Stimulated activated memory B cell treated with anti-CD40 and anti-IgM and Interleukin-4, amounts not matched to agents 10 μg/mL and 1 μg/mL and 100 μg/mL, for 72 hours (primary cell): ENCODE measurements around the gene EXOC4.

Experiments
- ATAC-seq: fragments of 150-1000 bp; cut with Tn5 transposase; 2 replicates; pipeline ENCODE4 v1.10.0; 2021
- H3K27ac Mint-ChIP-seq: one replicate; pipeline ENCODE4 v1.8.0; 2022; ENCODE audit warnings: mild to moderate bottlenecking, mixed read lengths
- H3K27me3 Mint-ChIP-seq: one replicate; pipeline ENCODE4 v1.8.0; 2022; ENCODE audit warnings: mixed read lengths
- H3K36me3 Mint-ChIP-seq: one replicate; pipeline ENCODE4 v1.8.0; 2022; ENCODE audit warnings: mixed read lengths
- H3K4me1 Mint-ChIP-seq: one replicate; pipeline ENCODE4 v1.8.0; 2022; ENCODE audit warnings: mixed read lengths
- H3K4me3 Mint-ChIP-seq: one replicate; pipeline ENCODE4 v1.8.0; 2022; ENCODE audit warnings: mild to moderate bottlenecking, moderate library complexity, mixed read lengths
- H3K9me3 Mint-ChIP-seq: one replicate; pipeline ENCODE4 v1.8.0; 2022; ENCODE audit warnings: mixed read lengths

EXOC4 gene

GRCh38 chr7:134083766-134084487 lies 831.0 kb downstream of the EXOC4 start:
- ATAC-seq: no peak
- no peak overlapping the region for H3K27ac Mint-ChIP-seq
- peaks cover 2% of the 10 kb centered on the region for H3K36me3 Mint-ChIP-seq
- H3K4me3 Mint-ChIP-seq: no peak overlapping the region
- peaks cover 4% of the 10 kb centered on the region for H3K9me3 Mint-ChIP-seq
- H3K27me3 Mint-ChIP-seq: peaks cover 2% of the 10 kb centered on the region
- peaks cover 12% of the 10 kb centered on the region for H3K4me1 Mint-ChIP-seq

DNA sequence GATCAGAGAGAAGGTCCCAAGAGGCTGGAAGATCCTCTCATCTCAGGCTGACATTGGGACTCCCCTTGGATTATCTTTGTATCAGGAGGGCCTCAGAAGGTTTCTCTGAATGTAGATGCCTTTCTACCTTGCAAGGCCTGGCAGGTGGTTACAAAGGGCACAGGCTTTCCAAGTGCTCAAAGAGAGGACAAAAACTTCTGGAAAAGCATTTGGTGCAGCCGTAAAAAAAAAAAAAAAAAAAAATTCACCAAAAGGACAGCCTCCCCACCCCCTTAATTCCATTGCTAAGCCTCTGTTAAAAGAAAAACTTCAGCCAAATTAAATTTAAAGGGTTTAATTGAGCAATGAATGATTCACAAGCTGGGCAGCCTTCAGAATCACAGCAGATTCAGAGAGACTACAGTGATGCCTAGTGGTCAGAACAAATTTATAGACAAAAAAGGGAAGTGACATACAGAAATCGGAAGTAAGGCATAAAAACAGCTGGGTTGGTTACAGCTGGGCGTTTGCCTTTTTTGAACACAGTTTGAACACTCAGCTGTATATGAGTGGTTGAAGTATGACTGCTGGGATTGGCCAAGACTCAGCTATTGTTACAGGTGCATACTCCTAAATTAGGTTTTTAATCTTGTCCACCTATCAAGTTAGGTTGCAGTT lies 831.7 kb downstream of the EXOC4 start:
- Mint-ChIP-seq H3K9me3 (peaks cover 11% of the 10 kb centered on the region), H3K36me3 (peaks cover 6% of the 10 kb centered on the region), H3K27me3 (peaks cover 9% of the 10 kb centered on the region), H3K4me1 (peaks cover 12% of the 10 kb centered on the region), H3K27ac (no peak overlapping the region), H3K4me3 (no peak overlapping the region)
- peak; percentile 75 for ATAC-seq

- no peak overlapping the region for H3K27ac Mint-ChIP-seq
- peaks cover 12% of the 10 kb centered on the region for H3K36me3 Mint-ChIP-seq
- ATAC-seq: no peak
- peaks cover 12% of the 10 kb centered on the region for H3K4me1 Mint-ChIP-seq
- peaks cover 9% of the 10 kb centered on the region for H3K27me3 Mint-ChIP-seq
- H3K9me3 Mint-ChIP-seq: peaks cover 16% of the 10 kb centered on the region
- H3K4me3 Mint-ChIP-seq: no peak overlapping the region
Measured at GRCh38 chr7:134085311-134085710, 832.4 kb downstream of the EXOC4 start.

- no peak for ATAC-seq
- Mint-ChIP-seq H3K36me3 (peaks cover 18% of the 10 kb centered on the region), H3K27me3 (peaks cover 9% of the 10 kb centered on the region), H3K27ac (no peak overlapping the region), H3K4me1 (peaks cover 12% of the 10 kb centered on the region), H3K9me3 (peaks cover 16% of the 10 kb centered on the region), H3K4me3 (no peak overlapping the region)
Measured at GRCh38 chr7:134086998-134087735, 834.3 kb downstream of the EXOC4 start.

DNA sequence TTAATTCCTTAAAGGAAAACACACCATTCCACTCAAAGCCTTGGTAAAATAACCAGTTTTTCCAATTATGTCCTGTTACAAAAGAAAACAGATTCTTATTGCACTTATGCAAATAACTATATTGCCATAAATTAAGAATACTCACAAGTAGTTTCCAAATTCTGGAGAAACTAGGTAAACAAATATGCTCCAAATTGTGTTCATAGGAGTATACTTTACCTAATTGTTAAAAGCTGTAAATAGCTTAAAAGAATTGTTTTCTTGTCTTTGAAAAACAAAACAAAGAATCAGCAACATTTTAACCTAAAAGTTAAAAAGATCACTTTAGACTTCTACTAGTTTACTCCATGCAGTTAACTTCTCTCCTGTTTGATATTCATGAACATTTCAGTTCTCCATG lies 835.3 kb downstream of the EXOC4 start:
- peaks cover 16% of the 10 kb centered on the region for H3K9me3 Mint-ChIP-seq
- H3K36me3 Mint-ChIP-seq: peaks cover 18% of the 10 kb centered on the region
- H3K4me3 Mint-ChIP-seq: no peak overlapping the region
- ATAC-seq: no peak
- peaks cover 12% of the 10 kb centered on the region for H3K4me1 Mint-ChIP-seq
- H3K27ac Mint-ChIP-seq: no peak overlapping the region
- H3K27me3 Mint-ChIP-seq: peaks cover 9% of the 10 kb centered on the region

- peaks cover 7% of the 10 kb centered on the region for H3K4me1 Mint-ChIP-seq
- no peak for ATAC-seq
- no peak overlapping the region for H3K27ac Mint-ChIP-seq
- H3K27me3 Mint-ChIP-seq: peaks cover 9% of the 10 kb centered on the region
- H3K9me3 Mint-ChIP-seq: peaks cover 23% of the 10 kb centered on the region
- H3K36me3 Mint-ChIP-seq: peaks cover 18% of the 10 kb centered on the region
- H3K4me3 Mint-ChIP-seq: no peak overlapping the region
Measured at GRCh38 chr7:134089446-134089845, 836.6 kb downstream of the EXOC4 start.

- H3K9me3 Mint-ChIP-seq: peaks cover 11% of the 10 kb centered on the region
- no peaks in the 10 kb centered on the region for H3K27me3 Mint-ChIP-seq
- H3K4me3 Mint-ChIP-seq: no peak overlapping the region
- no peaks in the 10 kb centered on the region for H3K36me3 Mint-ChIP-seq
- no peak overlapping the region for H3K27ac Mint-ChIP-seq
- no peaks in the 10 kb centered on the region for H3K4me1 Mint-ChIP-seq
- ATAC-seq: no peak
Measured at GRCh38 chr7:134098072-134098471, 845.2 kb downstream of the EXOC4 start.

- no peaks in the 10 kb centered on the region for H3K4me1 Mint-ChIP-seq
- ATAC-seq: no peak
- H3K9me3 Mint-ChIP-seq: no peaks in the 10 kb centered on the region
- H3K4me3 Mint-ChIP-seq: no peak overlapping the region
- H3K27ac Mint-ChIP-seq: no peak overlapping the region
- H3K36me3 Mint-ChIP-seq: no peaks in the 10 kb centered on the region
- no peaks in the 10 kb centered on the region for H3K27me3 Mint-ChIP-seq
Measured at GRCh38 chr7:134101716-134102115, 848.8 kb downstream of the EXOC4 start.

DNA sequence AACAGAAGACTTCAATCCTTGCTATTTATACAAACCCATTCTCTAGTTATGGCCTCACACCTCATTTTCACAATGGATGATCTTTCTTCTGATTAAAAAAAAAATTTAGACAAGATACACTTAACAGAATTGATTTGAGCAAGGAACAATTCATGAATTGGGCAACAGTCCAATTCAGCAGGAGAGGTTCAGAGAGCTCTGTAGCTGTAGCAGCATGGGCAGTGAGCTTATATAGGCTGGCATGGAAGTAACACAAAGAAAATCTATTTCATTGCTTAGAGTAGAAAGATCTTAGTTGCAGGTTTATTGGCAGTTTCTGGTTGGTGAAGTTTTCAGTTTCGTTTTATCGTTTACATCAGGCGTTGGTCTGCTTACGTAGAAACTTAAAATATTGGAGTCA lies 851.3 kb downstream of the EXOC4 start:
- Mint-ChIP-seq H3K9me3 (no peaks in the 10 kb centered on the region), H3K4me1 (no peaks in the 10 kb centered on the region), H3K4me3 (no peak overlapping the region), H3K27me3 (no peaks in the 10 kb centered on the region), H3K27ac (no peak overlapping the region), H3K36me3 (no peaks in the 10 kb centered on the region)
- ATAC-seq: no peak

GRCh38 chr7:134105841-134106240 lies 853.0 kb downstream of the EXOC4 start:
- Mint-ChIP-seq H3K4me3 (no peak overlapping the region), H3K4me1 (no peaks in the 10 kb centered on the region), H3K9me3 (no peaks in the 10 kb centered on the region), H3K27me3 (no peaks in the 10 kb centered on the region), H3K27ac (no peak overlapping the region), H3K36me3 (no peaks in the 10 kb centered on the region)
- no peak for ATAC-seq

- Mint-ChIP-seq H3K9me3 (no peaks in the 10 kb centered on the region), H3K4me3 (no peak overlapping the region), H3K36me3 (peaks cover 5% of the 10 kb centered on the region), H3K27me3 (no peaks in the 10 kb centered on the region), H3K4me1 (no peaks in the 10 kb centered on the region), H3K27ac (no peak overlapping the region)
- no peak for ATAC-seq
Measured at GRCh38 chr7:134108802-134109201, 855.9 kb downstream of the EXOC4 start.

DNA sequence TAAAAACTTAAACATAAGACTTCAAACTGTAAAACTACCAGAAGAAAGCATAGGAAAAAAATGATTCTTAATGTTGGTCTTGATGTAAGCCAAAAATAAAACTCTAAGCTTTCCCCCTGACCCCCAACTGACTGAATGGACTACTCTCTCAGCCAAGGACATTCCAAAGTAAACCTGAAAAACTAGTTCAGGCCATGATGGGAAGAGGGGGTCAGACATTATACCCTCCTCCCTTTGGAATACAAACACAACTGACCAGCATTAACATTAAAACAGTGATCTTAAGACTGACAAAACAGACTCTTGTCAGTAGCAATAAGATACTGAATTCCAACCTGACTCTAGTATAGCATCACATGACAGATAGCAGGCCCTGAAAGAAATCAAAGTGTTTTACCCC lies 860.8 kb downstream of the EXOC4 start:
- H3K4me3 Mint-ChIP-seq: no peak overlapping the region
- no peak for ATAC-seq
- H3K27ac Mint-ChIP-seq: no peak overlapping the region

DNA sequence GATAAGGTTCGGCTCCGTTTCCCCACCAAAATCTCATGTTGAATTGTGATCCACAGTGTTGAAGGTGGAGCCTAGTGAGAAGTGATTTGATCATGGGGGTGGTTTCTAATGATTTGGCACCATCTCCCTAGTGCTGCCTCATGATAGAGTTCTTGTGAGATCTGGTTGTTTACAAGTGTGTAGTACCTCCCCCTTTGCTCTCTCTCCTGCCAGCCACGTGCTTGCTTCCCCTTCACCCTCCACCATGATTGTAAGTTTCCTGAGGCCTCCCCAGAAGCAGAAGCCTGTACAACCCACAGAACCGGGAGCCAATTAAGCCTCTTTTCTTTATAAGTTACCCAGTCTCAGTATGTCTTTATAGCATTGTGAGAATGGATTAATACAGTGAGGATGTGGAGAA lies 862.1 kb downstream of the EXOC4 start:
- peaks cover 3% of the 10 kb centered on the region for H3K9me3 Mint-ChIP-seq
- no peaks in the 10 kb centered on the region for H3K4me1 Mint-ChIP-seq
- H3K27ac Mint-ChIP-seq: no peak overlapping the region
- peaks cover 5% of the 10 kb centered on the region for H3K36me3 Mint-ChIP-seq
- no peaks in the 10 kb centered on the region for H3K27me3 Mint-ChIP-seq
- ATAC-seq: no peak
- H3K4me3 Mint-ChIP-seq: no peak overlapping the region

More for the DNA sequence above, 860.8 kb downstream of the EXOC4 start:
- H3K4me1 Mint-ChIP-seq: no peaks in the 10 kb centered on the region
- no peaks in the 10 kb centered on the region for H3K27me3 Mint-ChIP-seq
- H3K9me3 Mint-ChIP-seq: peaks cover 3% of the 10 kb centered on the region
- H3K36me3 Mint-ChIP-seq: peaks cover 5% of the 10 kb centered on the region
